OCI-LY7 (cell line): ENCODE results near the gene MTFMT. TPM values are rescaled to one million over a fixed set of nuclear protein-coding genes. Genes with fewer than 3 reads are reported as not detected.

ENCODE experiments used
- BruUV-seq: library from RNA; stranded (reverse); fragments of 400-500 nt; replicated peaks from 2 replicates; lab custom pipeline; 2021; lab: Mats Ljungman, UMichigan
- CTCF ChIA-PET: fragments of 300-600 bp; sonication (Branson Sonifier 250); formaldehyde crosslinking; loops from one replicate; lab custom pipeline; 2022; ENCODE audit warnings: antibody characterized with exemption; ENCODE audit not compliant: unreplicated experiment; lab: Charles Lee
- POLR2A ChIA-PET: fragments of 300-600 bp; sonication (Branson Sonifier 250); formaldehyde crosslinking; loops from one replicate; lab custom pipeline; 2022; ENCODE audit warnings: antibody characterized with exemption; lab: Charles Lee
- DNase-seq: peaks from one replicate; pipeline ENCODE4 v3.0.0-alpha.2; 2015; ENCODE audit warnings: low spot score
- H2AFZ ChIP-seq: fragments of 200-600 bp; sonication (generic), shearing (Covaris generic); 2 replicates; pipeline ENCODE4 v1.6.1; 2014; ENCODE audit warnings: mild to moderate bottlenecking, antibody characterized with exemption, low read length, moderate library complexity
- H3K27ac ChIP-seq: fragments of 200-600 bp; sonication (generic); 2 replicates; pipeline ENCODE4 v1.5.1; 2014; ENCODE audit warnings: mixed run types, low read depth, mild to moderate bottlenecking, moderate library complexity, low read length, inconsistent platforms; ENCODE audit not compliant: poor library complexity, severe bottlenecking
- H3K36me3 ChIP-seq: fragments of 200-600 bp; sonication (generic); 2 replicates; pipeline ENCODE4 v1.6.1; 2014; ENCODE audit warnings: mild to moderate bottlenecking, antibody characterized with exemption, low read length, moderate library complexity, mixed read lengths; ENCODE audit not compliant: insufficient read depth
- H3K4me1 ChIP-seq: fragments of 200-600 bp; sonication (generic); 2 replicates; pipeline ENCODE4 v1.5.1; 2014; ENCODE audit warnings: mild to moderate bottlenecking, low read length; ENCODE audit not compliant: insufficient read depth, poor library complexity, severe bottlenecking
- H3K4me2 ChIP-seq: fragments of 200-600 bp; sonication (generic); 2 replicates; pipeline ENCODE4 v1.6.1; 2014; ENCODE audit warnings: mild to moderate bottlenecking, low read length
- H3K4me3 ChIP-seq: fragments of 200-600 bp; sonication (generic); 2 replicates; pipeline ENCODE4 v1.5.1; 2014; ENCODE audit warnings: mild to moderate bottlenecking, low read depth, low read length; ENCODE audit not compliant: poor library complexity, severe bottlenecking
- H3K79me2 ChIP-seq: fragments of 200-600 bp; sonication (generic); 2 replicates; pipeline ENCODE4 v1.6.1; 2016; ENCODE audit warnings: low read depth, mild to moderate bottlenecking, low read length, moderate library complexity, mixed read lengths; ENCODE audit not compliant: insufficient read depth
- H3K9me2 ChIP-seq: fragments of 200-600 bp; sonication (generic); 2 replicates; pipeline ENCODE4 v1.6.1; 2016; ENCODE audit warnings: mild to moderate bottlenecking, low read length, mixed read lengths; ENCODE audit not compliant: insufficient read depth
- H3K9me3 ChIP-seq: fragments of 200-600 bp; sonication (generic); 2 replicates; pipeline ENCODE4 v1.6.1; 2014; ENCODE audit warnings: mild to moderate bottlenecking, mixed run types, low read length, mixed read lengths
- H4K20me1 ChIP-seq: fragments of 200-600 bp; sonication (generic); 2 replicates; pipeline ENCODE4 v1.6.1; 2014; ENCODE audit warnings: mild to moderate bottlenecking, antibody characterized with exemption, low read length, moderate library complexity, mixed read lengths; ENCODE audit not compliant: insufficient read depth
- EZH2phosphoT487 ChIP-seq: fragments of 200-600 bp; sonication (generic); IDR thresholded peaks from 2 replicates; pipeline ENCODE4 v1.6.1; 2018; ENCODE audit warnings: low read depth, borderline replicate concordance, mild to moderate bottlenecking, mixed run types, antibody characterized with exemption, low read length, moderate library complexity, mixed read lengths
- intact Hi-C: fragments of 100-400 bp; cut with micrococcal nuclease; formaldehyde crosslinking; loops from one replicate; pipeline ENCODE4 v1.10.0; 2022; ENCODE audit not compliant: unreplicated experiment
- total RNA-seq, 2 experiments: library from RNA; depleted of rRNA in 1 of 2; stranded (reverse); fragments of >200 nt in 1 of 2; shearing (Covaris generic) in 1 of 2; gene quantifications; 2 replicates each; pipeline ENCODE4 v1.2.3, GENCODE V29; 2014 to 2022
- TF ChIP-seq, protein P1 (sequence below): fragments of 200-600 bp; sonication (generic); conservative IDR thresholded peaks from 2 replicates; pipeline ENCODE4 v1.5.1; 2014; ENCODE audit warnings: mild to moderate bottlenecking, antibody characterized with exemption, low read length, moderate library complexity, mixed read lengths

MTFMT gene
- total RNA-seq, 2 experiments from 2014 or later: 9.7 to 19.0 TPM

DNA sequence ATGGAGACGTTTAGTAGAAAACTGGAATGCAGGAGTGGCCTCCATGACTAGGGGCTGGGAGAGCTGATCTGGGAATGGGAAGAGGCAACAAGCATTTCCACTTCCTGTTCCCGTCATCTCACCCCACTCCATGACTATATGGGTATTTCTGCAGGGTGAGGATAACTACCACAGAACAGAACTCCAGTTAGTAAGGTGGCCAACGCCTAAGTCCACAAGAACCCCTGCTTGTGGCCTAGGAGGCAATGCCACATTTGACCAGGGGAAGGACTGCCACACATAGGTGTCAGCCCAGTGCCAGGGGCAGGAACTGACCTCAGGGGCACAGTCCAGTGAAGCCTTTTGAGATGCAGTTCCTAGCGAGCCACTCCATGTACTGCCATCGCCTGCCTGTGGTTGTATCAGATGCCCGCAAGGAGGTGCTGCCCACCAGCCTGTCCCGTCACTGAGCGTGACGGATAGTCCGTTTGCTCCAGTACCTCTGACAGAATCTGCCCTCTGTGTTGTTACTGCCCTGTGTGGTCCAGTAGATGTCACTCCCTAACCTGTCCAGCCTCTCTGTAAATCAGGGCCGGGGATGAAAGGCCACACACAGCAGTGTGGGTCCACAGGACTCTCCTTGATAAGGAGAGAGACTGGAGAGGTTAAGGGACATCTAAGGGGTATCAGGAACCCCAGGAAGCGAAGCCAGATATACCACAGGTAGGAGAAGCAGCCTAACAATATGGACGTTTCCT lies 3.5 kb upstream of the MTFMT start:
- BruUV-seq: no TSS peak
- DNase-seq: peak; percentile 85
- Histone ChIP-seq H3K4me3 (no peak overlapping the region), H3K79me2 (peaks cover 9% of the 10 kb centered on the region; the same call in 1 of the 2 replicates), H3K36me3 (no peaks in the 10 kb centered on the region), H3K27ac (no peak overlapping the region), H3K9me2 (no peaks in the 10 kb centered on the region), H4K20me1 (no peaks in the 10 kb centered on the region), H3K9me3 (no peaks in the 10 kb centered on the region), H3K4me2 (peak overlapping the region; percentile 43), H3K4me1 (peaks cover 17% of the 10 kb centered on the region), H2AFZ (peak overlapping the region; percentile 94)
- no peak for TF ChIP-seq EZH2phosphoT487
- TF ChIP-seq, protein P1, sequence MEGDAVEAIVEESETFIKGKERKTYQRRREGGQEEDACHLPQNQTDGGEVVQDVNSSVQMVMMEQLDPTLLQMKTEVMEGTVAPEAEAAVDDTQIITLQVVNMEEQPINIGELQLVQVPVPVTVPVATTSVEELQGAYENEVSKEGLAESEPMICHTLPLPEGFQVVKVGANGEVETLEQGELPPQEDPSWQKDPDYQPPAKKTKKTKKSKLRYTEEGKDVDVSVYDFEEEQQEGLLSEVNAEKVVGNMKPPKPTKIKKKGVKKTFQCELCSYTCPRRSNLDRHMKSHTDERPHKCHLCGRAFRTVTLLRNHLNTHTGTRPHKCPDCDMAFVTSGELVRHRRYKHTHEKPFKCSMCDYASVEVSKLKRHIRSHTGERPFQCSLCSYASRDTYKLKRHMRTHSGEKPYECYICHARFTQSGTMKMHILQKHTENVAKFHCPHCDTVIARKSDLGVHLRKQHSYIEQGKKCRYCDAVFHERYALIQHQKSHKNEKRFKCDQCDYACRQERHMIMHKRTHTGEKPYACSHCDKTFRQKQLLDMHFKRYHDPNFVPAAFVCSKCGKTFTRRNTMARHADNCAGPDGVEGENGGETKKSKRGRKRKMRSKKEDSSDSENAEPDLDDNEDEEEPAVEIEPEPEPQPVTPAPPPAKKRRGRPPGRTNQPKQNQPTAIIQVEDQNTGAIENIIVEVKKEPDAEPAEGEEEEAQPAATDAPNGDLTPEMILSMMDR: peak; percentile 82
- CTCF ChIA-PET: no interaction called here
- POLR2A ChIA-PET: interaction anchor here (0.9 kb wide), 1 partner anchor 20 kb away, joined by 4 read pairs; no protein-coding TSS in a partner anchor
- intact Hi-C loops: loop anchor here (1.0 to 10.0 kb wide), 6 partner anchors 21 to 352 kb away; partner anchors contain the start of genes CLPX, RNU5A-1 and RNU5B-1

DNA sequence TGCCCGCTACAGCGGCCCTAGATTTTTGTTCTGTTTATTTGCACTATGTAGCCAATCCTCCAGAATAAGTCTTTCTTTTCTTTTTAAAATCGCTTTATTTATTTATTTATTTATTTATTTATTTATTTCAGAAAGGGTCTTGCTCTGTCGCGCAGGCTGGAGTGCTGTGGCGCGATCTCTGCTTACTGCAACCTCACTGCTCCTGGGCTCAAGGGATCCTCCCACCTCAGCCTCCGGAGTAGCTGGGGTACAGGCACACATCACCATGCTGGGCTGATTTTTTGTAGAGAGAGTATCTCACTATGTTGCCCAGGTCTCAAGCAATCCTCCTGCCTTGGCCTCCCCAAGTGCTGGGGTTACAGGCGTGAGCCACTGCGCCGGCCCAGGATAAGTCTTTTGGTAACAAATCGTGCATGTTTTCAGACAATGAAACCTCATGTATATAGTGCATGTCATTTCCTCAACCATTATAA lies 333 bp upstream of the MTFMT start:
- no TSS peak for BruUV-seq
- H3K4me1 ChIP-seq: peaks cover 23% of the 10 kb centered on the region
- no peak overlapping the region; the same call in 1 of the 2 replicates for H3K4me2 ChIP-seq
- H4K20me1 ChIP-seq: no peaks in the 10 kb centered on the region
- no peak for DNase-seq
- peaks cover 13% of the 10 kb centered on the region; the same call in 1 of the 2 replicates for H3K79me2 ChIP-seq
- peaks cover 18% of the 10 kb centered on the region; the same call in 1 of the 2 replicates for H3K36me3 ChIP-seq
- H3K4me3 ChIP-seq: peak overlapping the region; percentile 80
- H3K9me2 ChIP-seq: no peaks in the 10 kb centered on the region
- ChIA-PET POLR2A (no interaction called here), CTCF (interaction anchor here (0.6 kb wide), 1 partner anchor 867 kb away, joined by 3 read pairs; the partner anchor contains the start of gene PPIB)
- H3K27ac ChIP-seq: no peak overlapping the region
- H2AFZ ChIP-seq: no peak overlapping the region; the same call in 1 of the 2 replicates
- H3K9me3 ChIP-seq: no peaks in the 10 kb centered on the region
- intact Hi-C loops: loop anchor here (5.0 to 10.0 kb wide), 3 partner anchors 155 to 297 kb away; partner anchors contain the start of genes CLPX and PLEKHO2
- no peak for TF ChIP-seq EZH2phosphoT487
- TF ChIP-seq, protein P1: no peak
